NOMO-1 treated with dmso at 0.1 percent for 144 hours (cell line): Measurements from ENCODE around the gene REEP1.

Source experiments
- DNase-seq: peaks from one replicate; lab custom pipeline; 2025; ENCODE audit not compliant: unreplicated experiment; lab: John Stamatoyannopoulos, UW

Gene REEP1

GRCh38 chr2:86308356-86308755 lies 29.1 kb downstream of the REEP1 start:
- DNase-seq = no peak

GRCh38 chr2:86307431-86307830 lies 30.0 kb downstream of the REEP1 start:
- DNase-seq = no peak

- no peak for DNase-seq
Measured at GRCh38 chr2:86305915-86306254, 31.5 kb downstream of the REEP1 start.

- DNase-seq = no peak
Measured at GRCh38 chr2:86305195-86305914, 32.1 kb downstream of the REEP1 start.

DNA sequence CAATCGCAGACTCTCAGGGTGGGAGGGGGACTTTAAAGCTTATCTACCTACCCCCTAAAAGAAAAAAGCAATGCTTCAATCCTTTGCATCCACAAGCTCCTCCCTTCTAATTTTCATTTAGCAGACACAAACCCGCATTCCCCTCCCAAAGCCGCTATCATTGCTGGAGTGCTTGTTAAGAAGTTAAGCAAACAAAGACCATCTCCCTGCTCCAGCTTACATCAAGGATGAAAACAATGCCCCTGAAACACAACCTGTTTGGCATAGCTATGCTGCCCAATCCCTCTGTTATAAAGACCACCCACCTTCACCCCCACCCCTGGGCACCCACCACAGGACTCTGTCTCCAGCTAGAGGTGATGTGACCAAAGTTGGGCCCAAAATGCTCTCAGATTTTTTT lies 33.0 kb downstream of the REEP1 start:
- no peak for DNase-seq

DNA sequence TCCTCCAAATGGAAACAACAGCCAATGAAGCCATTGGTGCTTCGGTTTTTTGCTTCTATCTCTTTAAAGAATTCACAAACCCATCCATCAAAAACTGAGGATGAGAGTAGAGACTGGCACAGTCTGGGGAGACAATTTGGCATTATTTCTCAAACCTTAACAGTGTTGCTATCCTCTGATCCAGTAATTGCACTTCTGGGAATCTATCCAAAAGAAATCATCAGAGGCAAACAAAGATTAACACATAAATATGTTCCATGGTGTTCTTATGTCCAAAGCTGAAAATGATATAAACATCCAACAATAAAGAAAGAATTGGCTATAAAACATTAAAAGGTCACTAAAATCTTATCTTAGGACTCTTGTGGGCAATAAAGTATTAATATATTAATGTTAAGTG lies 35.1 kb downstream of the REEP1 start:
- DNase-seq = no peak

GRCh38 chr2:86301711-86302202 lies 35.7 kb downstream of the REEP1 start:
- DNase-seq = no peak

- DNase-seq = no peak
Measured at GRCh38 chr2:86301009-86301408, 36.4 kb downstream of the REEP1 start.

DNA sequence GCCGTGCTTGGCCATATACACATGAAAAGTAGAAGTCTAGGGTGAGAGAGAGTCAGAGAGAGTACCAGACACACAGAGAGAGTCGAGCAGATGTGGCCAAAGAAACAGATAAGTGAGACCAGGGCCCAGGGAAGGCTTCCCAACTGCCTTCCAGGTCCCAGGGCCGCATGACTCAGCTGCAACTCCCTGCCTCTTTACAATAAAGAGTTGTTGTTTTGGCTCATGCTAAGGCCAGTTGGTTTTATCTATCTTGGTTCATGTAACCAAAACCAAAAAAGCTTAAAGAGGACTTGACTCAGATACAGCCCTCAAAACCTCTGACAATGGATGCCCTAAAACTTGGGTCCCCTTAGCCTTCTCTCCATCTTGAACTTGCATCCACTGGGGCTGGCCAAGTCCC lies 36.9 kb downstream of the REEP1 start:
- DNase-seq = no peak

GRCh38 chr2:86298411-86299390 lies 38.7 kb downstream of the REEP1 start:
- no peak for DNase-seq

- peak; percentile 8 for DNase-seq
Measured at GRCh38 chr2:86297382-86298147, 39.9 kb downstream of the REEP1 start.

DNA sequence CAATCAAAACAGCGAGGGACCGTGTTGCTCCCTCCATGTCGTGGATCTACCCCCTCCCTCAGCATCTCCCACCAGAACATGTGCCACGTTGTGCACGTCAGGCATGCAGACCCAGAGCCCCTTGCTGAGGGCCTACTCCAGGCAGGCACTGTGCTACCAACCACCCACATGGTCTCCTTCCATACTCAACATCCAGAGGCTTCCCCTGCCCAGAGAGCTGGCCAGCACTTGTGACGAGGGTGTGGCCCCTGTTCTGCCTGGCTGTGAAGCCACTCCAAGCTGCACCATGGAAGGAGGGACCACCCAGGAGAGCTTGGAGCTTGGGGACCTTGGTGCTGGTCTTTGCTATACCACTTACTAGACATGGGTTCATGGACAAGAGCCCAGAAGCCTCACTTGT lies 40.5 kb downstream of the REEP1 start:
- DNase-seq = no peak

- no peak for DNase-seq
Measured at GRCh38 chr2:86295066-86295465, 42.4 kb downstream of the REEP1 start.

GRCh38 chr2:86293612-86294011 lies 43.8 kb downstream of the REEP1 start:
- no peak for DNase-seq

DNA sequence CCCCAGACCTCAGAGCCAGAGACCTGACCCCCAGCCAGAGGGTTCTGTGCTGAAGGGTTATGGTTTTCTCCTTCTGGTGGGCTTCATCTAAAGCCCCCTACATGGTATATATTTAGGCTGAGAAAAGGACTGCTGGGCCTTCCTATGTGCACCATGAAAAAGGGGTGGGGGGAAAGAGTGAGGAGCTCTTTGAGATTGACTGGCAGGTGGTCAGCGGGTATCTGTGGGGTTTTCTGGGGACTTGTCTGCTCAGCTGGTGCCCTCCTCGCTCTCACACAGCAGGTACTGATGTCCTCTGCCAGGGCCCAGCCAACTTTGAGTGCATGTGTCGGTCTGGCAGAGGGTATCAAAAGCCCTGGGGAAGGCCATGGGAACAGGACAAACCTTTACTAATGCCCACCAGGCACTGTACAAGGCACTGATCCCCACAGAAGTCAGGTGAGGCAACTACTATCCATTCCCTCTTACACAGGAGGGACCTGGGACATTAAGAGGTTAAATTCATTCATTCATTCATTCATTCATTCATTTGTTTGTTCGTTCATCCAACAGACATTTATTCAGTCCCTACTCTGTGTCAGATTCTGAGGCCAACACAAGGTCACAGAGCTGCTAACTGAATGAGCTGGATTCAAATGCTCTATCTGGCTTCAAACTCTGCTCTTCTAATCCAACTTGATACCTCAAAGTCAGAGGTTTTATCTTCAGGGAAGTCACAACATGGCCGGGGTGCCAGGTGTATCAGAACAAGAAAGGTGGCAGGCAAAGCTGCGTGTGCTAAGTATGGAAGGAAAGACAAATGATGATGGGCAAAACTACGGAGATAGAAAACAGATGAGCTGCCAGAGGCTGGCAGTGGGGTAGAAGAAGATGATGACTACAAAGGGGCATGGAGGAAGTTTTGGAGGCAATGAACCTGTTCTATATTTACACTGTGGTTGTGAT lies 44.6 kb downstream of the REEP1 start:
- no peak for DNase-seq

GRCh38 chr2:86291328-86291662 lies 46.1 kb downstream of the REEP1 start:
- DNase-seq = no peak

DNA sequence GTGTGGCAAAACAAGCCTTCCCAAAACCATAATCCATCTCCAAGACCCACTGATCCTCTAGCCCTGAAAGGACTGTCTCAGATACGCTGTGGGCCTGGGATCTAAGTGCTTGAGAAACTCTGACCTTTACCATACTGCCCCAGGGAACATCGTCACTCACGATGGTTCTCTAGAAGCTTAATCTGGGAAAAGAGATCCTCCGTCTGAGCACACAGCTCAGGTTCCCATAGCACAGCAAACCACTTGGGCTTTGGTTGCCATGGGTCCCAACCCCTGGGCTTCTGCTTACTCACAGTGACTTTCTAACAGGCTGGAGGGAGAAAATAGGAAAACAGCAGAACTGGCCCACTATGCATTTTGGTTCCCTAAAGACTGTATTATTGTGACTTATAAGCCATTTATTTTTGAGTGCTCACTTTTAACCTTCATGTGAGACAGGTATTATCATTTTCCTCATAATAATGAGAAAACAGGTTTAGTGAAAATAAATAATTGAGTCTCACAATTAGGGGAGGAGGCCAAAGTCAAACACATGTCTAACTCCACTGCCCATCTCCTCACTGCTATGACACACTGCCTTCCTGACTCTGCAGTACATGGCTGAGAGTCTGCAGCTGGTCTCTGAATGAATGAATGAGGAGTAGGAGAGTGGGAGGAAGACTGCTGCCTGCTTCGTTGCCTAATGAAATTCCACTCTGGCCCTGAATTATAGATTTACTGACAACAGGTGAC lies 46.7 kb downstream of the REEP1 start:
- no peak for DNase-seq

DNA sequence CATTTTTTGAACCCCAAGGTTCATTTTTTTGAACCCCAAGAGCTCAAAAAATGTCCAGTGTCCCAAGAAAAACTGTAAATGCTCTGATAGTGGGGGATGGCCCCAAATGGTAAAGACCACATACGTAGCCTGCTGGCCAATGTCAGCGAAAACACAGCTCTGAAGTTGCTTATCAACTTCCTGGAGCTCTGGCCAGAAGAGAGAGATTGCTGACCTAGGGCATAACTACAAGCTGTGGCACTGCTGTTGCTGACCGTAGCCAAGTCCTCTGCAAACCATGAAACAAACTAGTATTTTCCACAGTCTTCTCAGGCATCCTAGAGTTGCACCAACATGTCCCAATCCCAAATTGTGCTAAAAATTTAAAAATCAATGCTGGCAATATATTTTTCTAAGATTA lies 50.9 kb downstream of the REEP1 start:
- no peak for DNase-seq

- DNase-seq = no peak
Measured at GRCh38 chr2:86285981-86286380, 51.4 kb downstream of the REEP1 start.

- DNase-seq = no peak
Measured at GRCh38 chr2:86285571-86285970, 51.9 kb downstream of the REEP1 start.
